ENCODE measurements around the gene KCNAB1. TPM values are rescaled to one million over a fixed set of nuclear protein-coding genes. Genes with fewer than 3 reads are reported as not detected.
"Not testable (repeated sequence)": the region's sequence is repeated elsewhere in the genome, so short reads cannot be mapped to it uniquely, and the experiment has no call there.

Gene KCNAB1
- polyA plus RNA-seq, 3 donors, result 2.6 to 3.3 (median 3.2) TPM

DNA sequence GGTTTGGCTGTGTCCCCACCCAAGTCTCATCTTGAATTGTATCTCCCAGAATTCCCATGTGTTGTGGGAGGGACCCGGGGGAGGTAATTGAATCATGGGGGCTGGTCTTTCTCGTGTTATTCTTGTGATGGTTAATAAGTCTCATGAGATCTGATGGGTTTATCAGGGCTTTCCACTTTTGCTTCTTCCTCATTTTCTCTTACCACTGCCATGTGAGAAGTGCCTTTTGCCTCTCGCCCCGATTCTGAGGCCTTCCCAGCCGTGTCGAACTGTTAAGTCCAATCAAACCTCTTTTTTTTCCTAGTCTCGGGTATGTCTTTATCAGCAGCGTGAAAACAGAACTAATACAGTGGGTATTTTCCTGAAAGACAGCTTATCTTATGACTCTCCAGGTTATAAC, 448.6 kb downstream of the KCNAB1 start:
- DNase-seq, result not testable (repeated sequence)

DNA sequence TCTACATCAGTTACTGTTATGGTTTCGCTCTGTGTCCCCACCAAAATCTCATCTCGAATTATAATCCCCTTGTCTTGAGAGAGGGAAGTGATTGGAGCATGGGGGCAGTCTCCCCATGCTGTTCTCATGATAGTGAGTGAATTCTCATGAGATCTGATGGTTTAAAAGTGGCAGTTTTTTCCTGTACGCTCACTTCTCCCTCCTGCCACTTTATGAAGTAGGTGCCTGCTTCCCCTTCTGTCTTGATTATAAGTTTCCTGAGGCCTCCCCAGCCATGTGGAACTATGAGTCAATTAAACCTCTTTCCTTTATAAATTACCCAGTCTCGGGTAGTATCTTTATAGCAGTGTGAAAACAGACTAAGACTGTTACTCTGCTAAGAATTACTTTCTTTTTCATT, 449.5 kb downstream of the KCNAB1 start:
- not testable (repeated sequence) for DNase-seq

- no peak for DNase-seq
Observed at GRCh38 chr3:156575641-156576040, 455.3 kb downstream of the KCNAB1 start.

GRCh38 chr3:156576051-156576450, 455.7 kb downstream of the KCNAB1 start:
- no peak for DNase-seq

DNA sequence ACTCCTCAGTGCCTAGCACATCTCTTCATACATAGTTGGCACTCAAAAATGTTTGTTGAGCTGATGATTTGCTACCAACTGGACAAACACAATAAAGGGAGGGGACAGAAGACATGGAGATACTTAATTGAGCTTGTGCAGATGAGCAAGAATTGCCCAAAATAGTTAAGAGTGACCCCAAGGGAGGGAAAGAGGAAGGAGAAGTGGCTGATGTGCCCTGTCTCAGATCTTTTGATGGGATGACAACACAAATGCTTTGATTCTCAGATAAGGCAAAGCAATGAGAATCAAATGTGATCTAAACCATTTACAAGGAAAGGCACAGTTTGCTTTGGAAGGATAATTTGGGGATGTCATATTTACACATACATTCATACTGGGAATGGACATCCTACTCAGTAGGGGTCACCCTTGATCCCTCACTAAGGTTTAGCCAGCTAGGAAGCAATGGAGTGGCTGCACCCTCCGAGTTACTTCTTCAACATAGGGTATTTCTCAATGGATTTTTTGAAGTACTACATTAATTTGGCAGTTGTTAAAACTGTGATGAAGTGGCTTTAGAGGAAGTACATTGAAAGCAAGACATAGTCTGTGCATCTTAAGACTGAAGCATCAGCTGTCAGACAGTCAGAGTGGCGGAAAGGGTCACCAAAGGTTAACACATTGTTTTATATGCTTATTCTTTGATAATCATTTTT, 456.4 kb downstream of the KCNAB1 start:
- DNase-seq, result no peak

- no peak for DNase-seq
Observed at GRCh38 chr3:156577736-156578135, 457.4 kb downstream of the KCNAB1 start.

DNA sequence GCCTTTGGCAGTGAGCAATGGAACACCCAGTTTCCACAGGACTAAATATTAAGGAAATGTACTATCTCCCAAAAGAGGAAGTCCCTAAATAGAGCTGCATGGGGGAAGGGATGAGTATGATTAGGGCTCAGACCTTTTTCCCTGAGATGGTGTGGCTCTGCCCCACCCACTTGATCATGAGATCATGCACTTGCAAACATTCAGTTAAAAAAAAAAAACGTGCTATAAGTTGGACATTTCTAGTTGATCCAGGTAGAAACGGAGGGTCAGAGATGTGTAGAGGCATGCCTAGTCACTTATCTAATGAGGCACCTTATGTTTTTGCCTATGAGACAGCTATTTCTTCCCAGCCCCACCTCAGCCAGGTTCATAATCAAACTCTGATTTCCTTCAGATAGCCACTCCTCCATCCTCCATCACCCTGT, 459.1 kb downstream of the KCNAB1 start:
- DNase-seq, result no peak

DNA sequence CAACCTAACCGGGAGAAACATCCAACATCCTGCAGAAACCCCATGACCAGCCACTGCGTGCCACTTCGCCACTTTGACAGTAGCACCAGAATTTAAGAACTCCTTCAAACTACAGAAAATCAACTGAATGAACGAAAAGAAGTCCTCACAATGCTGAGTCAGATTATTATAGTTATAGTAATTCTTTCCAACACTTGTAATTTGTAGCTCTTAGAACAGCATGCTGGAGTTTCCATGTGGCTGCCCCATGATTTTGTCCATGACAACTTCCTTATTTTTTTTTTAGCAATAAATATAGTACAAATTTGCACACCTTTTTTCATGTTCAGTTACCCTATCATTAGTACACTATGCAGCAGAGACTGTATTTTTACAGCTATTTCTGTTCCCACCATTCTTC, 460.7 kb downstream of the KCNAB1 start:
- DNase-seq, result no peak

GRCh38 chr3:156581954-156582353, 461.6 kb downstream of the KCNAB1 start:
- DNase-seq, result no peak

DNA sequence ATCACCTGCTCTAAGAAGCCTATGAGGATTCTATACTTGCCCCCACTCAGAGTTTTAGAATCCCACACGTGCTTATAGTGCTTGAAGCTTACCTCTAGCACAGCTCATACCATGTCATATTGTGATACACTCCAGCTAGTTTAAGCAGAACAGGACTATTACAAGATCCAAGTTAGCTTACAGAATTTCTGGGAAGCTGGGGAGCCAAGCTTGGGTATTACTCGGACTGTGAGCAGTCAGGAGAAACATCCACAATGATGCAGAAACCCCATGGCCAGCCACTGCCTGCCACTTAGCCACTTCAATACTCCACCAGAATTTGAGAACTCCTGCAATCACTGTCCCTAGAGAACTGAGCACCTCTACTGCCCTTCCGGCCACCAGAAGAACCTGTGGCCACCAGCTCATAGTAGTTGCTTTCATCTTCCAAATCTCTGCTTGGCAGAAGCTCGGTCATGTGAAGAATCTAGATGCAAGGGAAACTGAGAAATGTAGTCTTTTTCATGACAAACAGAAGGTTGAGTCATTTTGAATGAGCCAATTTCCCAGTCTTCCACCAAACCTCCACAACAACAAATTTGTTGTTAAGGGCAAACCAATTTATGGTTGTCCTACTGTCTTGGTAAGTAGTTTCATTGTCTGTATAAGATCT, 462.3 kb downstream of the KCNAB1 start:
- no peak for DNase-seq

GRCh38 chr3:156583469-156583868, 463.1 kb downstream of the KCNAB1 start:
- no peak for DNase-seq

- no peak for DNase-seq
Observed at GRCh38 chr3:156586905-156587759, 466.8 kb downstream of the KCNAB1 start.

DNA sequence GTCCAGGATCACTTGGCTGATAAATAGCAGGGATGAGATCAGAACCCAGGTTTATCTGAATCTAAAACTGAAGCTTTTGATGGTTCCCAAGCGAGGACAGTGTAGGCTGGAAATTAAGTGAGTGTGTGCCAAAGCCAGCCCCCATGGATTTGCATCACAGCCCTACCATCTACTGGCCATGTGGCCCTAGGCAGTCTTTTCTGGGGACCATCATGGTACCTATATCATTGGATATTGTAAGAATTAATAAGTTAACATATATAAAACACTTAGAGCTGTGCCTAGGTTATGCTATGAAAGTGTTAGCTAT, 467.3 kb downstream of the KCNAB1 start:
- no peak for DNase-seq

Other genes starting within 250 kb of the KCNAB1 start
- 10 to 100 TPM; 56.6 to 62.8 (median 62.3) TPM for gene GMPS, start 249.9 kb upstream of the KCNAB1 start, polyA plus RNA-seq (ENCODE audit: insufficient read length in 3 of 3)